ENCODE measurements around the gene CNGA4. TPM values are rescaled to one million over a fixed set of nuclear protein-coding genes. Genes with fewer than 3 reads are reported as not detected.

CNGA4 gene
- total and polyA plus RNA-seq, 7 donors = 0.03 to 0.21 TPM; not detected in 5

DNA sequence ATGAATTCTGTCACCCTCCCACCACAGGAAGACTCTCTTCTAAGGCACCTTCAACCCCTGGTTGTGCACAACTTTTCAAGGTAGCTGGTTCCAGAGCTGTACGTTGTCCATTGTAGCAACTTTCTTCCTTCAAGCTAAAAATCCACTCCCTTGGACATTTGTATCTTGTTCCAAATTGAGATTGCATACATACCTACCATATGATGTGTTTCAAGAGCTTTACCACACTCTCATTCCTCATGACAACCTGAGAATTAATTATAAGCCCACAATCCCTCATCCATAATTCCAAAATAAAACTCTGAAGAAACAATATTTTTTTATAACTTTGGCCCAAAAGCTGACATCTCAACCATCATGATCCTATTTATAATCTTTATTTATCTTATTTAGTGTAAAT, 36.8 kb upstream of the CNGA4 start:
- Histone ChIP-seq H3K4me1 (no peaks in the 10 kb centered on the region), H3K27ac (no peak overlapping the region), H3K27me3 (ENCODE audit: insufficient read depth in 3 of 3, low read length in 2 of 3) (no peaks in the 10 kb centered on the region), H3K36me3 (ENCODE audit: insufficient read depth in 1 of 2, low read depth in 1 of 2) (peaks cover 7 to 27% of the 10 kb centered on the region in 2 donors), H3K9me3 (no peaks in the 10 kb centered on the region), H3K4me3 (no peak overlapping the region)
- ATAC-seq (no peak), DNase-seq (no peak)
- TF ChIP-seq CTCF (IDR thresholded peaks at IDR 0.05) = no peak
- intact Hi-C loops (cut with DNase I) = no loop called here
- 82 to 93% (median 84%) methylated on average over 1 of the region's 1 CpG for WGBS, 3 donors

DNA sequence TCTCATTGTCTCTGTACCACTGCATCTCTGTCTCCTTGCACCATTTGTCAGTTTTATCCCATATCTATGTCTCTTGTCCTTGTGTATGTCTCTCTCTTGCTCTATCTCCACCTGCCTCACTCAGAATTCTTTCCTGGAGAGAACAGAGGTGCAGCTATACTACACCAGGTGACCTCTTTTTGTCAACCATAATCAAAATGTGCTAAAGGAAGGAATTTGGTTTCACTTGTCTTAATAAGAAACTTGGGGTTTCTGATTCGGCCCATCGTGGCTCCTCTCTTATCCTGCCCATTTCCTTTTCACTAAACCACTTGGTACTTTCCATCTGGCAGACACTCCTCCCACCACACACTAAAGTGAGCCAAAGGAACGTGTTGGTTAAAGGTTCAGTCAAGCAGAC, 35.6 kb upstream of the CNGA4 start:
- TF ChIP-seq CTCF (IDR thresholded peaks at IDR 0.05) = no peak
- DNase-seq (no peak), ATAC-seq (no peak)
- Histone ChIP-seq H3K9me3 (no peaks in the 10 kb centered on the region), H3K27me3 (ENCODE audit: insufficient read depth in 3 of 3, low read length in 2 of 3) (no peaks in the 10 kb centered on the region), H3K4me3 (no peak overlapping the region), H3K27ac (no peak overlapping the region), H3K4me1 (no peaks in the 10 kb centered on the region), H3K36me3 (ENCODE audit: insufficient read depth in 1 of 2, low read depth in 1 of 2) (peaks cover 7 to 37% of the 10 kb centered on the region in 2 donors)
- WGBS, 3 donors = 70 to 83% (median 78%) methylated on average over 3 of the region's 3 CpGs
- intact Hi-C loops (cut with DNase I) = no loop called here

GRCh38 chr11:6204706-6205105, 34.2 kb upstream of the CNGA4 start:
- Histone ChIP-seq H3K4me3 (no peak overlapping the region), H3K27ac (no peak overlapping the region), H3K9me3 (no peaks in the 10 kb centered on the region), H3K27me3 (ENCODE audit: insufficient read depth in 3 of 3, low read length in 2 of 3) (no peaks in the 10 kb centered on the region), H3K36me3 (ENCODE audit: insufficient read depth in 1 of 2, low read depth in 1 of 2) (peaks cover 7 to 50% of the 10 kb centered on the region in 2 donors), H3K4me1 (no peaks in the 10 kb centered on the region)
- DNase-seq (no peak), ATAC-seq (no peak)
- intact Hi-C loops (cut with DNase I) = no loop called here
- no peak for TF ChIP-seq CTCF (IDR thresholded peaks at IDR 0.05)
- WGBS, 3 donors = 88 to 98% (median 96%) methylated on average over 1 of the region's 1 CpG

GRCh38 chr11:6205366-6205765, 33.5 kb upstream of the CNGA4 start, which contains the start of gene C11orf42:
Gene C11orf42 (plus strand): TSS chr11:6205557. CDS start chr11:6205616, 59 bp downstream.
- no peak for TF ChIP-seq CTCF (IDR thresholded peaks at IDR 0.05)
- Histone ChIP-seq H3K27ac (no peak within 1 kb of the TSS), H3K36me3 (ENCODE audit: insufficient read depth in 1 of 2, low read depth in 1 of 2) (peaks cover 7 to 57% of the 10 kb centered on the region in 2 donors), H3K27me3 (ENCODE audit: insufficient read depth in 3 of 3, low read length in 2 of 3) (no peaks in the 10 kb centered on the region), H3K9me3 (no peaks in the 10 kb centered on the region), H3K4me1 (no peaks in the 10 kb centered on the region), H3K4me3 (no peak within 1 kb of the TSS)
- 90 to 100% (median 92%) methylated on average over 1 of the region's 1 CpG for WGBS, 3 donors
- intact Hi-C loops (cut with DNase I) = no loop called here
- ATAC-seq (no peak), DNase-seq (no peak)

- ATAC-seq (no peak), DNase-seq (no peak)
- Histone ChIP-seq H3K9me3 (no peaks in the 10 kb centered on the region), H3K27me3 (ENCODE audit: insufficient read depth in 3 of 3, low read length in 2 of 3) (no peaks in the 10 kb centered on the region), H3K4me1 (no peaks in the 10 kb centered on the region), H3K4me3 (no peak overlapping the region), H3K27ac (no peak overlapping the region), H3K36me3 (ENCODE audit: insufficient read depth in 1 of 2, low read depth in 1 of 2) (peaks cover 7 to 69% of the 10 kb centered on the region in 2 donors)
- no peak for TF ChIP-seq CTCF (IDR thresholded peaks at IDR 0.05)
- 57 to 63% (median 61%) methylated on average over 3 of the region's 3 CpGs for WGBS, 3 donors
- intact Hi-C loops (cut with DNase I) = no loop called here
Measured at GRCh38 chr11:6206456-6207180, 32.3 kb upstream of the CNGA4 start.

All from psoas muscle (tissue), 8 donors.